A673 (cell line): ENCODE results near the gene LIAS.

Source experiments
- CTCF ChIP-seq: fragments of 300-800, 200-600 bp; sonication (generic); conservative IDR thresholded peaks from 2 replicates; pipeline ENCODE4 v1.5.1; 2017; ENCODE audit warnings: low read depth, mild to moderate bottlenecking, antibody characterized with exemption, low read length, moderate library complexity, mixed read lengths
- EZH2 ChIP-seq: fragments of 200-600 bp; sonication (generic); IDR thresholded peaks from 2 replicates; pipeline ENCODE4 v1.6.1; 2017; ENCODE audit warnings: borderline replicate concordance, low read depth, mild to moderate bottlenecking, mixed read lengths, antibody characterized with exemption, low read length; ENCODE audit not compliant: poor library complexity, severe bottlenecking

GRCh38 chr4:39451423-39452023 is 7.3 kb upstream of the LIAS start:
- TF ChIP-seq CTCF (no peak), EZH2 (no peak)
